Measurements from ENCODE around the gene ARID3A.
A peak's percentile ranks its signal among the peaks of the same experiment; 100 is the strongest.
"Not testable (repeated sequence)": the region's sequence is repeated elsewhere in the genome, so short reads cannot be mapped to it uniquely, and the experiment has no call there.

The ARID3A gene, protein sequence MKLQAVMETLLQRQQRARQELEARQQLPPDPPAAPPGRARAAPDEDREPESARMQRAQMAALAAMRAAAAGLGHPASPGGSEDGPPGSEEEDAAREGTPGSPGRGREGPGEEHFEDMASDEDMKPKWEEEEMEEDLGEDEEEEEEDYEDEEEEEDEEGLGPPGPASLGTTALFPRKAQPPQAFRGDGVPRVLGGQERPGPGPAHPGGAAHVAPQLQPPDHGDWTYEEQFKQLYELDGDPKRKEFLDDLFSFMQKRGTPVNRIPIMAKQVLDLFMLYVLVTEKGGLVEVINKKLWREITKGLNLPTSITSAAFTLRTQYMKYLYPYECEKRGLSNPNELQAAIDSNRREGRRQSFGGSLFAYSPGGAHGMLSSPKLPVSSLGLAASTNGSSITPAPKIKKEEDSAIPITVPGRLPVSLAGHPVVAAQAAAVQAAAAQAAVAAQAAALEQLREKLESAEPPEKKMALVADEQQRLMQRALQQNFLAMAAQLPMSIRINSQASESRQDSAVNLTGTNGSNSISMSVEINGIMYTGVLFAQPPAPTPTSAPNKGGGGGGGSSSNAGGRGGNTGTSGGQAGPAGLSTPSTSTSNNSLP

DNA sequence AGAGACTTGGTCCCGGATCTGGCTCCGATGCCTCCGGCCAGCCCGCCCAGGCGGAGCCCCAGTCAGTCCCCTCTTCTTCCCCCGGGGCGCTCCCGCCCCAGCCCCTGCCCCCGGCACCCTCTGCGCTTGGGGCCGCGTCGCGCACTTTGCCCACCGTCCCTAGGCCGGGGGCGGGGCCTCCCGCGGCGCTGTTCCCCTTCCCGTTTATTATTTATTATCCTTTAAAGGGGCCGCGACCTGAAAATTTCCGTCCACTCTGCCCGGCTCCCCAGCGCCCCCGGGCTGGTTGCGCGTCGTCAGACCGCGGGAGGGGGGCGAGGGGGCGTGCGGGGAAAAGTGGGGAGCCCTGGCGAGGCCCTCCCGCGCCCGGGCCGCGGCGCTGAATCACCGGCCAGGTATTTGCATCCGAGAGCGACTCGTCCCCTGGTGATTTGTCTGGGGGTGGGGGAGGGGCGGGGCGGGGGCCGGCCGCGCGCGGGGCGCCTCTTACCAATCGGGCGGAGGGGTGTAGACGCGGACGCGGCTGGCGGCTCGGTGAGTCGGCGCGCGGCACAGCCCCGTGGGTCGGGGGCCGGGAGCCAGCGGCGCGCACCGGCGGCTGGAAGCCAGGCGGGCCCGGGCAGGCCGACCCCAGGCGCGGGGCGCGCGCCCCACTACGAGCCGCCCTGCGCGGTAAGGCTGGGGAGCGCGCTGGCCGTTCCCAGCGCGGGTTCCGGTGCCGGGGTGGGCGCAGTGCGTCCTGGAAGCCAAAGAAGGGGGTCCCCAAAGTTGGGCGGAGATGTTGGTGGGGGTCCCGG, at the start of gene ARID3A:
ARID3A (plus strand) TSS at position 510 of the 797 bp plus-strand sequence. CDS start 3,494 bp downstream, outside the sequence.
- DNase-seq, result peak; percentile 67

DNA sequence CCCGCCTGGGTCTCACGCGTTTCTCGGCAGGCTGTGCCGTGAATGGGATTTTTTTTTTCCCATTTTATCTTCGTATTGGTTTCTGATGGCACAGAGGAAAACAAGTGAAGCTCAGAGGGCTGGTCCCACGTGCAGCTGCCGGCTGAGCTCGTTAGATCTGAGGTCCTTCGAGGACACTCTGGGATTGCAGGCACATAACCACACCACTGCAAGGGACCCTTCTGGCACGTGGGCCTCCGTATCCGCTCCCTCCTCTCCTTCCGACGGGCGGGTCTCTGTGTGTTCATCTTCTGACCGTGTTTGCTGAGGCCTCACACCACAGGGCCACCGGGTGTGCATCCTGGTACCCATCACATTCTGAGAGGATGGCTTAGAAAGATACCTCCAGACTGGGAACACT, 49.7 kb upstream of the ARID3A start:
- DNase-seq, result no peak

DNA sequence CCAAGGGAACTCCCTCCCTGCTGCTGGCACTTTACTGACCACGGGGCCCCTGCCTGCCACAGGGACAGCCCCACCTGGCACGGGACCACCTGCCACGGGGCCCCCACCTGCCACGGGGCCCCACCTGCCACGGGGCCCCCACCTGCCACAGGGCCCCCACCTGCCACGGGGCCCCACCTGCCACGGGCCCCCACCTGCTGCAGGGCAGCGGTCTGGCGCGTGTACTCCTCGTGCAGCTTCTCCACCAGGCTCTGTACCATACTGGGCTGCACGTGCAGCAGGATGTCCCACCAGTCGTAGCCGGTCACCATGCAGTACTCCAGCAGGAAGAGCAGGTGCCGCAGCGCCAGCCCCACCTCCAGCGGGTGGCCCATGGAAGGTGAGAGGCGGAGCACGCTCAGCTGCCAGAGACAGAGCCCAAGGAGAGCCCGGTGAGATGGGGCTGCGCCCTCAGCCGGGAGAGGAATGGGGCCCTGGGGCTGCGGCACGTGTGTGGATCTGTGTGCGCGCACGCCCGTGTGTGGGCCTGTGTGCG, 49.0 kb upstream of the ARID3A start:
- no peak for DNase-seq

DNA sequence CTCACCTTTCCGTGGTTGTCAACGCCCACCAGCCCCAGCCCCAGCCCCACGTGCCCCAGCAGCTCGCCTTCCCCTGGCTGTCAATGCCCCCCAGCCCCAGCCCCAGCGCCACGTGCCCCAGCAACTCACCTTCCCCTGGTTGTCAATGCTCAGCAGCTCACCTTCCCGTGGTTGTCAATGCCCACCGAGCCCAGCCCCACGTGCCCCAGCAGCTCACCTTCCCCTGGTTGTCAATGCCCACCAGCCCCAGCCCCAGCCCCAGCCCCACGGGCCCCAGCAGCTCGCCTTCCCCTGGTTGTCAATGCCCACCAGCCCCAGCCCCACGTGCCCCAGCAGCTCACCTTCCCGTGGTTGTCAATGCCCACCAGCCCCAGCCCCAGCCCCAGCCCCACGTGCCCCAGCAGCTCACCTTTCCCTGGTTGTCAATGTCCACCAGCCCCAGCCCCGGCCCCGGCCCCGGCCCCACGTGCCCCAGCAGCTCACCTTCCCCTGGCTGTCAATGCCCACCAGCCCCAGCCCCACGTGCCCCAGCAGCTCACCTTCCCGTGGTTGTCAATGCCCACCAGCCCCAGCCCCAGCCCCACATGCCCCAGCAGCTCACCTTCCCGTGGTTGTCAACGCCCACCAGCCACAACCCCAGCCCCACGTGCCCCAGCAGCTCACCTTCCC, 47.7 kb upstream of the ARID3A start:
- DNase-seq, result not testable (repeated sequence)

DNA sequence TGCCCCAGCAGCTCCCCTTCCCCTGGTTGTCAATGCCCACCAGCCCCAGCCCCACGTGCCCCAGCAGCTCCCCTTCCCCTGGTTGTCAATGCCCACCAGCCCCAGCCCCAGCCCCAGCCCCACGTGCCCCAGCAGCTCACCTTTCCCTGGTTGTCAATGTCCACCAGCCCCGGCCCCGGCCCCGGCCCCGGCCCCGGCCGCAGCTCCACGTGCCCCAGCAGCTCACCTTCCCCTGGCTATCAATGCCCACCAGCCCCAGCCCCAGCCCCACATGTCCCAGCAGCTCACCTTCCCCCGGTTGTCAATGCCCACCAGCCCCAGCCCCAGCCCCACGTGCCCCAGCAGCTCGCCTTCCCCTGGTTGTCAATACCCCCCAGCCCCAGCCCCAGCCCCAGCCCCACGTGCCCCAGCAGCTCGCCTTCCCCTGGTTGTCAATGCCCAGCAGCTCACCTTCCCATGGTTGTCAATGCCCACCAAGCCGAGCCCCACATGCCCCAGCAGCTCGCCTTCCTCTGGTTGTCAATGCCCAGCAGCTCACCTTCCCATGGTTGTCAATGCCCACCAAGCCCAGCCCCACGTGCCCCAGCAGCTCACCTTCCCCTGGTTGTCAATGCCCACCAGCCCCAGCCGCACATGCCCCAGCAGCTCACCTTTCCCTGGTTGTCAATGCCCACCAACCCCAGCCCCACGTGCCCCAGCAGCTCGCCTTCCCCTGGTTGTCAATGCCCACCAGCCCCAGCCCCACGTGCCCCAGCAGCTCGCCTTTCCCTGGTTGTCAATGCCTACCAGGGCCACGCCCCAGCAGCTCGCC, 46.9 kb upstream of the ARID3A start:
- DNase-seq, result not testable (repeated sequence)

DNA sequence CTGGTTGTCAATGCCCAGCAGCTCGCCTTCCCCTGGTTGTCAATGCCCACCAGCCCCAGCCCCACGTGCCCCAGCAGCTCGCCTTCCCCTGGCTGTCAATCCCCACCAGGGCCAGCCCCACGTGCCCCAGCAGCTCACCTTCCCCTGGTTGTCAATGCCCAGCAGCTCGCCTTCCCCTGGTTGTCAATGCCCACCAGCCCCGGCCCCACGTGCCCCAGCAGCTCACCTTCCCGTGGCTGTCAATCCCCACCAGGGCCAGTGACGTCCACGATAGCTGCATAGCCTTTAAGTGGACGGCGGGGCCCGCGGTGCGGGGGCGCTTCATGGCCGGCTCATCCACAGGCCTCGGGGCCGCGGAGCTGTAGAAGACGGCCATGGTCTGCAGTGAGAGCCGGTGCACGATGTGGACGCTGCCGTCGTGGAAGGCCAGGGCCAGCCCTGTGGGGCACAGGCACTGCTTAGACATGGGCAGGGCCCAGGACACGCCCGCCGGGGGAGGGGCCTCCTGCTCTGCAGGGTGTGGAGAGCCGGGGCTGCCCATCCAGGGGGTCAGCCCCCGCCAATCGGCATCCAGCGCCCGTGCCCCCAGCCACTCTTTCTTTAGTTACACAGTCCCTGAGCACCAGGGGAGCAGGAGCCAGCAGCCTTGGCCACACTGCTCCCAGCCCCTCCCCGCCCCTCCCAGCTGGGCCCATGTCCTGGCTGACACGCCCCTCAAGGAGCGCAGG, 46.0 kb upstream of the ARID3A start:
- DNase-seq, result no peak

DNA sequence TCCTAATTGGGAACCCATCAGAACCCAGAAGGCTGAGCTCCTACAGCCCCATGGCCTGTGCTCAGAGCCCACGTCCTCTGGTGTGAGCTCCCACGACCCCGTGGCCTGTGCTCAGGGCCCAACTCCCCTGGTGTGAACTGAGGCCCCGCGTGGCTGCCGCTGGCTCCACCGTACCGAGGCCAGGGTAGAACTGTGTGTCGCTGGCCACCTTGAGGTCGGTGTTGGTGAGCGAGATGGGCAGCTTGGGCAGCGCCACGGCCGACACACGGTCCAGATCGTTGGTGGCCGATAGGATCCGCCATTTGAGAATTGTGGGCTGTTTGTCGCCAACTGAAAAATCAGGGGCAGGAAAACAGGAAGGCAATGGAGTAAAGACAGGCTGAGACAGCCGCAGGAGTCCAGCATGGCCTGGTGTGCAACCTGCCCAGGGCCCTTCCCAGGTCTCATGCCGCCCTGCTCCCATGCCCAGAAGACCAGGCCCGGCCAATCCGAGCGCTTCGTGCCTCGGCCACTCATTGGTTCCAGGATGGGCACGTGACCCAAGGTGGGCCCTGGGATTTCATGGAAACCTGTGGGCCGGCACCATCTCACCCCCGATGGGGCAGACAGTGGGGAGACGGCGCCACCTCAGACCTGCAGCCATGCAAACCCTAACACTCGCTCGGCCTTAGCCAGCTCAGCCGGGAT, 44.3 kb upstream of the ARID3A start:
- no peak for DNase-seq

DNA sequence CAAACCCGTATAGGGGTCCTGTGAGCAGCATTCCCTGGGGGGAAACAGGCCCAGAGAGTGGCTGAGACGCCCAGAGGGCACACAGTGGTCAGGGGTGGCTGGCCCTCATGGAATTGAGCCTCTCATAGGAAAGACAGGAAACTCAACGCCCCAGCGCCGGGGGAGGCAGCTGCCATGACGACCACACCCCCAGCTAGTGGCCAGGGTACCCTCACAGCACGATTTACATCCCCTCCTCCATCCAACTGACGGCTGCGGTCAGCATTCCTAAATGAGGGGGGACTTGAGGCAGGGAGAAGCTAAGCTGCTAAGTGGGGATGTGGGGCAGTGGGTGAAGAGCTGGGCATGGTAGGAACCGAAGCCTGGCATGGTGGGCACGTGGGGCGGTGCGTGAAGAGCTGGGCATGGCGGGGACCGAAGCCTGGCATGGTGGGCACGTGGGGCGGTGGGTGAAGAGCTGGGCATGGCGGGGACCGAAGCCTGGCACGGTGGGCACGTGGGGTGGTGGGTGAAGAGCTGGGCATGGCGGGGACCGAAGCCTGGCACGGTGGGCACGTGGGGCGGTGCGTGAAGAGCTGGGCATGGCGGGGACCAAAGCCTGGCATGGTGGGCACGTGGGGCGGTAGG, 42.9 kb upstream of the ARID3A start:
- no peak for DNase-seq

DNA sequence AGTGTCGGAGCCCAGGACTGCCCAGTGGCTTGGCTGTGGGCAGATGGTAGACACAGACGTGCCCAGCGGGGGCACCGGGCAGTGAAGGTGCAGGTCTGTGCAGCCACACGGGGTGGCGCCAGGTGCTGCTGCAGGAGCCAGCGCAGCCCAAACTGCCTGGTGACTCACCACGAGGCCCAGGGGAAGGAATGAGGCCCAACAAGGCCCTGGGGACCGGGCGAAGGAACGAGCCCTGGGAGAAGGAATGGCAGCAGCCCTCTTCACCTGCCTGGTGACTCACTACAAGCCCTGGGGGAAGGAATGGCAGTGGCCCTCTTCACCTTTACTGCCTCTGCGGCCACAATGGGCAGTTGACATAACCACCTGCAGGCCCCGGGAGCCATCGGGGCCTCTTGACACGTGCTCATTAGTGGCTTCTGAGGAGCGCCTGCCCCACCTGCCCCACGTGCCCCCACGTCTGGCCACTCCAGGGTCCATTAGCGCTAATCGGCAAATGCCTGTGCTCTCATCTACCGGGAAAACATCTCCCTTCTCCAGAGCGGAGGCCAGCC, 42.1 kb upstream of the ARID3A start:
- peak; percentile 55 for DNase-seq

DNA sequence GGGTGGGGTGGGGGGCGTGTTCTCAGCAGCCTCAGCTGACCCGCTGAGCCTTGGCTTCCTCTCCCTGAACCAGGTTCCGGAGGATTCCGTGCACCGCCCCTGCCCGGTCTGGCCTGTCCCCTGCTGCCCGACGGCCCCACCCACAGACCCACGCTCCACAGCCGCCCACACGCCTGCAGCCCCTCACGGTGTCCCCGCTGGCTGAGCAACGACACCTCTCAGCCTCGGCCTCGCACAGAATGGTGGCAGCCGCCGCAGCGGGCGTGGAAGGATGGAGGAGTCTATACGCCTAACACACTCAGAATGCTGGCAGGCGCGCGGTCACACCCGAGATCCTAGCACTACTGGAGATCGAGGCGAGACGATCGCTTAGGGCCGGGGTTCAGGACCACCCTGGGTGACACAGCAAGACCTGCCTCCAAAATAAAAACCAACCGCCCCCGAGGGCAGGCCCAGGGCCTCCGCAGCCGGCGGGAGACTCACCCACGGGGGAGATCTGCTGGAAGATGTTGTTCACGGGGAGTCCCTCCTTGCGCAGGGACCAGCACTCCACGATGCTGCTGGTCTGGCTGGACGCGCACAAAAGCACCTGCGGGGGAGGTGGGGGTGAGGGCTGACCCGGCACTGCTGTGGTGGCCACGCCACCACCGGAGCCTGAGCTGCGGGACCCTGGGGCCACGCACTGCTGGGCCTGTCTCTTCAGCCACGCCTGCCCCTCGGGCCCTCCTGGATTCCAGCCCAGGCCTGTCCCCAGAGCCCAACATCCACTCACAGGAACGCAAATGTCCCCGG, 41.2 kb upstream of the ARID3A start:
- DNase-seq, result no peak

DNA sequence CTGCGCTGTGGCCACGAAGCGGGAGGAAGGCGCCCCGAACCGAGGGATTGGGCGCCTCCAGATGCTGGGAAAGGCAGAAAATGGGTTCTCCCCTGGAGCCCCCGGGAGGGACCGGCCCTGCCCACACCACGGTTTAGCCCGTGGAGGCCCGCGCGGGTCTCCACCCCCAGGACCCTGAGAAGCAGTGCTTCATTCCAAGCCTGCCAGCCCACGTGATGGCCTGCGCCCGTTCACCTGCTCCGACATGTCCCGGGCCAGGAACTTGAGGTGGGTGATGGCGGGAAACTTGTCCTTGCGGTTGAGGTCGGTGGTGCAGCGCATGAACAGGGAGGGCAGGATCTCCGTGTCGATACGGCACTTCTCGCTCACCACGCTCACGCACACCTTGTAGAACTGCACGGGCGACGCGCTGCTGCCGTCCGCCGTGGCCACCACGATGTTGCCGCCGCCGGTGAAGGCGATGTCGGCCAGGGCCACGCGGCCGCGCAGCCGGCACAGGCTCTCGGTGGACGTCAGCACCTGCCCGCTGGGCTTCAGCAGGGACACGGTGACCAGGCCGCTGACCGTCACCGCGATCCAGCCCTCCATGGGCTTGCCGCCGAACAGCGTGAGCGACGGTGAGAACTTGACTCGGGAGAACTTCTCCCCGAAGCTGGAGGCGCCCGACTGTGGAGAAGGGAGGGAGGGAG, 40.2 kb upstream of the ARID3A start:
- DNase-seq, result no peak

DNA sequence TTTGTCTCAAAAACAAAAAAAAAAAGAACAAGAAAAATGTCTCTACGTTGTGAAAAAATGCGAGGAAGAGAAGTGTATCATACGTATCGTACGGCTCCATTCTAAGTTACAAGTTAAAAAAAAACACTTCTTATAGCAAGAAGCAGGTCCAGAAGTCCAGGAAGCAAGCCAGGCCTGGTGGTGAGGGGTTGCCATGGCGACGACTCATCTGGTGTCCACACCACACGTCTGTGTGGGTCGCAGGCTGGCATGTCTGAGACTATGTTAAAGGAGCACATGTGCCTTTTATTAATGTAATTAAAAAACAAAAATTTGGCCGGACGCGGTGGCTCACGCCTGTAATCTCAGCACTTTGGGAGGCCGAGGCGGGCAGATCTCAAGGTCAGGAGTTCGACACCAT, 38.8 kb upstream of the ARID3A start:
- no peak for DNase-seq

DNA sequence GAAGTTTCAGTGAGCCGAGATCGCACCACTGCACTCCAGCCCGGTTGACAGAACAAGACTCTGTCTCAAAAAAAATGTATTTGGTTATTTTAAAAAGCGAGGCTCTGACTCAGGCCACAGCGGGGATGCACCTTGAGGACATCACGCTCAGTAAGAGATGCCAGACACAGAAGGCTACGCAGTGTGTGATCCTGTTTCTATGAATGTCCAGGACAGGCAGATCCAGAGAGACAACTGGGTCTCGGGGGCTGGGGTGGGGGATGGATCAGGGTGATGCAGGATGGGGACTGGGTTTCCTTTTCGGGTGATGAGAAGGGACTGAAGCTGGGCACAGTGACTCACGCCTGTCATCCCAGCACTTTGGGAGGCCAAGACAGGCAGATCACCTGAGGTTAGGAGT, 38.2 kb upstream of the ARID3A start:
- DNase-seq, result no peak

DNA sequence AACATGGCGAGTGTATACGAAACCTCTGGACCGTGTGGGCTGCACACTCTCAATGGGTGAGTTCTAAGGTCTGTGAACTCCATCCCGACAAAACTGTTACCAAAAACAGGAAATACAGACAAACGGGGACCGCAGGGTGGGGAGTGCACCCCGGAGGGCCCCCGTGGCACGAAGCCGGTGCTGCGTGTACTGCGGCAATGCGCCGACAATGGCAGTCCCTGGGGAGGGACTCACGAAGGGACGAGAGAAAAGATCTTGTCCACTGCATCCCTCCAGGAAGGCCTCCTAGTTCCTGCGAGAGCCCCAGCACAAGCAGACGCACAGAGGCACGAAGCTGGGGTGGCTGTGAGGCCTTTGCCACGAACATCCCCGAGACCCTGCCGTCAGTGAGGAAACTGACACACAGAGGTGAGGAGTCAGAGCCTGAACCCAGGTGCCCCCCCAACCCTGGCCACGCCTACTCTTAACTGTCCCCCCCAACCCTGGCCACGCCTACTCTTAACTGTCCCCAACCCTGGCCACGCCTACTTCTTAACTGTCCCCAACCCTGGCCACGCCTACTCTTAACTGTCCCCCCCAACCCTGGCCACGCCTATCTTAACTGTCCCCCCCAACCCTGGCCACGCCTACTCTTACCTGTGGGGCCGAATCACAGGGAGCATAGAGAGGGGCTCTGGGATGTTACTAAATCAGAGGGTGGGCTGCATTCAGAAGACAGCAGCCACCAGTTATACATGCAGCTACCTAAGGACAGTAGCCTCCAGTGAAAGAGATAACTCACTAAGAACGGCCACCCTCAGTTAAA, 37.1 kb upstream of the ARID3A start:
- DNase-seq, result no peak

DNA sequence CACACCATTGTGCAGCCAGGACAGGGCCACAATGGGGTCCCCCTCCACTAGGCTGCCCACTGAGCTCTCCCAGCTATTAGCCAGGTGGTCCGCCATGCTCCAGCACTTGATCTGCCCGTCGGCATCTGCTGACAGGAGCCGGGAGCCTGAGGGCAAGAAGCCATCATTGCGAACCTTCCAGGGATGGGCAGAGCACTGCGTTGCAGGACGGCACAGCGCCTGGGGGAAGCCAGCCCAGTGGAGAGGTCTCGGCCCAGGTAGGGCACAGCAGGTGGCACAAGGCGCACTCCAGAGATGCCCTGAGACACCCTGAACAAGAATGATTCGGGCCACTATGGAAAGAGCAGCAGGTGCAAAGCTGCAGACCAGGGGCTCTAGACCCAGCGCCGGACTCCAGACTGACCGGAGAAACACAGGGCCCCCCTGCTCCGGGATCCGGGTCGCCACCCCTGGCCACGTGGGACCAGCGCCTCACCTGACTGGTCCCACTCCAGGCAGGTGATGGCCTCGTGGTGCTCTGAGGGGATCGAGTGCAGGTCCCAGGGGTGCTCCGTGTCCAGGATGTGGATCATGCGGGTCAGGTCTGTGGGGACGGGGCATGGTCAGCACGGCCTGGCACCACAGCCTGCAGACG, 36.1 kb upstream of the ARID3A start:
- no peak for DNase-seq

DNA sequence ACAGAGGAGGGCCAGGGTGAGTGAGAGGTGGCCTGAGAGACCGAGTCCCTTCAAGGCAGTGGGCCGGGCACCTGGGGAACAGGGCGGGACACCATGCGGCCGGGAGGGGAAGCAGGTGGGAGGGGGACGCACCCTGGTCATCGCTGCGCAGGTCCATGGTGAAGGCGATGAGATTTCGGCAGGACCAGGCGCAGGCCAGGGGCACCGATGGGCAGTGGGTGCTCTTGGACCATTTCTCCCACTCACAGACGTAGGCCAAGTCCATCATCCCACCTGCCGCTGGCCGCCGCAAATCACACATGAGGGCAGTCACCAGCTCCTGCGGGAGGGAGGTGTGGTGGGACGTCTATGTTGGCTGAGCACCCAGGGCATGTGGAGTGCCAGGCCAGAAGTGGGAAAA, 35.0 kb upstream of the ARID3A start:
- no peak for DNase-seq

All from NCI-H774 (cell line).